ENCODE measurements around the gene SAMD4B.

Gene SAMD4B

DNA sequence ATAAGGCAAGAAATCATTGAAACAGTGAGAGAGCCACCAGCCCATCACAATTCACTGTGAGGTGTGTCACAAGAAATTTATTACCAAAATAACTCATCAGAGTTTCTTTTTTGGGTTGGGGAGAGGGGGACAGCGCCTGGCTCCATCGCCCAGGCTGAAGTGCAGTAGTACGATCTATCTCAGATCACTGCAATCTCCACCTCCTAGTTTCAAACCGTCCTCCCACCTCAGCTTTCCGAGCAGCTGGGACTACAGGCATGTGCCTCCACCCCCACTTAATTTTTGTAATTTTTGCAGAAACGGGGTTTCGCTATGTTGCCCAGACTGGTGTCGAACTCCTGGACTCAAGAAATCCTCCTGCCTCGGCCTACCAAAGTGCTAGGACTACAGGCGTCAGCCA is 42.4 kb upstream of the SAMD4B start:
- H3K4me3 ChIP-seq (ENCODE audit: low read depth, low read length): no peak overlapping the region
- no peak for DNase-seq (ENCODE audit: low read depth)
- TF ChIP-seq, protein P1, sequence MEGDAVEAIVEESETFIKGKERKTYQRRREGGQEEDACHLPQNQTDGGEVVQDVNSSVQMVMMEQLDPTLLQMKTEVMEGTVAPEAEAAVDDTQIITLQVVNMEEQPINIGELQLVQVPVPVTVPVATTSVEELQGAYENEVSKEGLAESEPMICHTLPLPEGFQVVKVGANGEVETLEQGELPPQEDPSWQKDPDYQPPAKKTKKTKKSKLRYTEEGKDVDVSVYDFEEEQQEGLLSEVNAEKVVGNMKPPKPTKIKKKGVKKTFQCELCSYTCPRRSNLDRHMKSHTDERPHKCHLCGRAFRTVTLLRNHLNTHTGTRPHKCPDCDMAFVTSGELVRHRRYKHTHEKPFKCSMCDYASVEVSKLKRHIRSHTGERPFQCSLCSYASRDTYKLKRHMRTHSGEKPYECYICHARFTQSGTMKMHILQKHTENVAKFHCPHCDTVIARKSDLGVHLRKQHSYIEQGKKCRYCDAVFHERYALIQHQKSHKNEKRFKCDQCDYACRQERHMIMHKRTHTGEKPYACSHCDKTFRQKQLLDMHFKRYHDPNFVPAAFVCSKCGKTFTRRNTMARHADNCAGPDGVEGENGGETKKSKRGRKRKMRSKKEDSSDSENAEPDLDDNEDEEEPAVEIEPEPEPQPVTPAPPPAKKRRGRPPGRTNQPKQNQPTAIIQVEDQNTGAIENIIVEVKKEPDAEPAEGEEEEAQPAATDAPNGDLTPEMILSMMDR (IDR thresholded peaks at IDR 0.05; ENCODE audit: low read depth, low read length, missing control alignments): no peak

DNA sequence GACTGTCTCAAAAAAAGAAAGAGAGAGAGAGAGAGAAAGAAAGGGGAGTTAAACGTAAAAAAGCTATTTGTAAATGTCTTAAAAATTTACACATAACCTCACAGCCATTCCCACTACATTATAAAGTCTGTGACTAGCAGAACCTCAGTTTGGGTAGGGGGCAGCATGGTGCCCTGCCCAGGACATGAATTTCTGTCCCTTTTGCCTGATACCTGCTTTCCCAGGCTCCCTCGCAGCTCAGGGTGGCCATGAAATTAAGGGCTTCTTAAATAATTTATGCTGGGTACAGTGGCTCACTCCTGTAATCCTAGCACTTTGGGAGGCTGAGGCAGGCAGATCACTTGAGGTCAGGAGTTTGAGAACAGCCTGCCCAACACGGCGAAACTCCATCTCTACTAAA is 41.2 kb upstream of the SAMD4B start:
- H3K4me3 ChIP-seq (ENCODE audit: low read depth, low read length): no peak overlapping the region
- TF ChIP-seq, protein P1 (IDR thresholded peaks at IDR 0.05; ENCODE audit: low read depth, low read length, missing control alignments): no peak
- DNase-seq (ENCODE audit: low read depth): no peak

DNA sequence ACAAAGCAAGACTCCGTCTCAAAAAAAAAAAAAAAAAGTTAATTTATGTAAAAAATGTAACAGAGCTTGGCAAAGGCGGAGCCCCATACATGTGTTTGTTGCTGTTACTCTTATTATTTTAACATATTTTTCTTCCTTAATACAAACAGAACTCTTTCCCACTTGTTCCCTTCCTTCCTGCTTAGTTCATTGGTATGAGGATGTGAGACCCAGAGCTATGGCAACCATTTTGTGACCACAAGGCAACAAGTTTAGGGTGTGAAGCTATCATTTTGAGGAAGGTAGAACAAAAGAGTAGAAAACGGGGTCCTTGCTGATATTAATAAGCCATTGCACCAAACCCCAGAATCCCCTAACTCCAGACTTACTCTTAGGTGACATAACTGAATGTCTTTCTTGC is 40.7 kb upstream of the SAMD4B start:
- no peak overlapping the region for H3K4me3 ChIP-seq (ENCODE audit: low read depth, low read length)
- TF ChIP-seq, protein P1 (IDR thresholded peaks at IDR 0.05; ENCODE audit: low read depth, low read length, missing control alignments): no peak
- DNase-seq (ENCODE audit: low read depth): no peak

DNA sequence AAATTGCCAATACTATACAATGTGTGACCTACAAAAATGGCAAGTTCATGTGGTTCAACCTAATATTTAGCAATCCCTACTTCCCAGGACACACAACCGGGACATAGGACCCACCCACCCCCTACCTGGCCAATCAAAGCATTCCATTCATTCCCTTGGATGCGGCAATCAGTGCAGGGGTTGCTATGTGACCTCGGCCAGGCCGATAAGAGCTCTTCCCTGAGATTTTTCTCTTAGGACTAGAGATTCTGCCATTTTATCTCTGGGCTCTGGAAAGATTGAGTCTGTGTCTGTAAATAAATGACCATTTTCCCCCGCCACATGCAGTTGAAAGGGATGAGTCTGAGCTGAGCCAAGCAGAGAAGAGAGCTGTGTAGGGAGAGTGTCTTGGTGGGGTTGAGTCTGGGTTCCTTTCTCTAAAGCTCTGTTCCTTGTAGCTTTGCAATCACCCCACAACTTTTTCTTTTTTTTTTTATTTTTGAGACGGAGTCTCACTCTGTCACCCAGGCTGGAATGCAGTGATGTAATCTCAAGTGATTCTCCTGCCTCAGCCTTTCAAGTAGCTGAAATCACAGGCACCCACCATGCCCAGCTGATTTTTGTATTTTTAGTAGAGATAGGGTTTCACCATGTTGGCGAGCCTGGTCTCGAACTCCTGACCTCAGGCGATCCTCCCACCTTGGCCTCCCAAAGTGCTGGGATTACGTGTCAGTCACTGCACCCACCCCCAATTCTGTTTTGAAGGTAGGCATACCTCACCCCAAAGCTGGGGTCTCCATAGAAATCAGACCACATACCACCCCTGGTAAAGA is 38.6 kb upstream of the SAMD4B start:
- TF ChIP-seq, protein P1 (IDR thresholded peaks at IDR 0.05; ENCODE audit: low read depth, low read length, missing control alignments): no peak
- H3K4me3 ChIP-seq (ENCODE audit: low read depth, low read length): no peak overlapping the region
- no peak for DNase-seq (ENCODE audit: low read depth)

DNA sequence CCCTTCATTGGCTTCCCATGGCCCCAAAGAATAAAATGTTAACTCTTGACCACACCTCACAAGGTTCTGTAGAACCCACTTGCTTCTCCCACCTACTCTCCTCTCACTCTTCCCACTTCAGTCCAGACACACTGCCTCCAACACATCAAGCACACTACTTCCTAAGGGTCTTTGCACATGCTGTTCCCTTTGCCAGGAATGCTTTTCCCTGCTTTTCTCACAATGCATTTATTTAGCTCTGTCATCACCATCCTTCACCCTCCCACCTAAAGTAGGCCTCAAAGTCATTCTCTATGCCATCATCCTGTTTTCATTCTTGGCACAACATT is 38.1 kb upstream of the SAMD4B start:
- TF ChIP-seq, protein P1 (IDR thresholded peaks at IDR 0.05; ENCODE audit: low read depth, low read length, missing control alignments): no peak
- no peak for DNase-seq (ENCODE audit: low read depth)
- H3K4me3 ChIP-seq (ENCODE audit: low read depth, low read length): no peak overlapping the region

DNA sequence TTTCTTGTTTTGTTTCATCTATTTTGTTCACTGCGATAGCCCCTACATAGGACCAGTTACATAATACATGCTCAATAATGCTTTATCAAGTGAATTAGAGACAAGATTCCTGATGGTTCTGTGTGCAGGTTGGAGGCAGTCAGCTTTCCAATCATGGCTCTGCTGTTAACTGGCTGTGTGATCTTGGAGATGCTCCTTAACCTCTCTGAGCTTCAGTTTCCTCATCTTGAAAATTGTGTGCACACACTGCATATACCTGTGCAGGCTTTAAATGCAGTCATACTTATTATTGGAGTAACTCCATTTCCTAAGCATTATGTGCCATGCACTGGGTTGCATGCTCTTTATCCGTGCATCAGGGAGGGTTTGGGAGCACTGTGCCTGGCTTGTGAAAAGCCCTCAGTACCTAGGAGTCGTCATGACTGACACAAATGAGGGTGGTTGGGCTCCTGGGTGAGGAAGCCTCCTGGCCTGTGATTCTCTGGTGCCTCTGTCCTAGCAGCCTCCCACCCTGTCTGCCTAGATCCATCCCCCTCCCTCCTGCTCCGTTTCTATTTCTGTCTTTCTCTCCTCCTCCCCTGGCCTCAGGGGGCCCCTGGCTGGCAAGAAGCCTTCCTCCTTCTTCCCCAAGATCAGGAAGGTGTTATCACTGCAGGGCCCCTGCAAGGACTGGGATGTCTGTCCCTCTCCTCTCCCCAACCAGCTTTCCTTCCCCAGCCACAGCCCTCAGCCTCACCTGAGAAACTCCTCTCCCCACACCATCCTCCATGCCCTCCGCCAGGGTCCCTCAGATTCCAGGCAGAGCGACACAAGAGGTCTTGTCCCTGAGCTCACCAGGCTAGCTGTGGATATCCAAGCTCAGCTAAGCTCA is 37.3 kb upstream of the SAMD4B start:
- TF ChIP-seq, protein P1 (IDR thresholded peaks at IDR 0.05; ENCODE audit: low read depth, low read length, missing control alignments): no peak
- no peak for DNase-seq (ENCODE audit: low read depth)
- no peak overlapping the region for H3K4me3 ChIP-seq (ENCODE audit: low read depth, low read length)

All from GM12864 (cell line).